Measurements from ENCODE around the gene ABCC1.

DNA sequence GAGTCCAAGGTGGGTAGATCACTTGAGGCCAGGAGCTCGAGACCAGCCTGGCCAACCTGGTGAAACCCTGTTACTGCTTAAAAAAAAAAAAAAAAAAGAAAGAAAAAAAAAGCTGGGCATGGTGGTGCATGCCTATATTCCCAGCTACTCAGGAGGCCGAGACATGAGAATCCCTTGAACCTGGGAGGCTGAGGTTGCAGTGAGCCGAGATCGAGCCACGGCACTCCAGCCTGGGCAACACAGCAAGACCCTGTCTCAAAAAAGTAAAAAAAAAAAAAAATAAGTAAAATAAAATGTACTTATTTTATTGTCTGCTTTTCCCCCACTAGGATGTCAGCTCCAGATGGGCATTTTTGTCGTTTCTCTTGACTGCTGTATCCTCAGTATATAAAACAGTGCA is 107.7 kb downstream of the ABCC1 start:
- TF ChIP-seq, protein P1, sequence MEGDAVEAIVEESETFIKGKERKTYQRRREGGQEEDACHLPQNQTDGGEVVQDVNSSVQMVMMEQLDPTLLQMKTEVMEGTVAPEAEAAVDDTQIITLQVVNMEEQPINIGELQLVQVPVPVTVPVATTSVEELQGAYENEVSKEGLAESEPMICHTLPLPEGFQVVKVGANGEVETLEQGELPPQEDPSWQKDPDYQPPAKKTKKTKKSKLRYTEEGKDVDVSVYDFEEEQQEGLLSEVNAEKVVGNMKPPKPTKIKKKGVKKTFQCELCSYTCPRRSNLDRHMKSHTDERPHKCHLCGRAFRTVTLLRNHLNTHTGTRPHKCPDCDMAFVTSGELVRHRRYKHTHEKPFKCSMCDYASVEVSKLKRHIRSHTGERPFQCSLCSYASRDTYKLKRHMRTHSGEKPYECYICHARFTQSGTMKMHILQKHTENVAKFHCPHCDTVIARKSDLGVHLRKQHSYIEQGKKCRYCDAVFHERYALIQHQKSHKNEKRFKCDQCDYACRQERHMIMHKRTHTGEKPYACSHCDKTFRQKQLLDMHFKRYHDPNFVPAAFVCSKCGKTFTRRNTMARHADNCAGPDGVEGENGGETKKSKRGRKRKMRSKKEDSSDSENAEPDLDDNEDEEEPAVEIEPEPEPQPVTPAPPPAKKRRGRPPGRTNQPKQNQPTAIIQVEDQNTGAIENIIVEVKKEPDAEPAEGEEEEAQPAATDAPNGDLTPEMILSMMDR (IDR thresholded peaks at IDR 0.05) = no peak
- TF ChIP-seq ZFX (IDR thresholded peaks at IDR 0.05; ENCODE audit: borderline replicate concordance) = no peak

Data from 22Rv1 (cell line).